HEK293T (cell line): ENCODE data around the gene CYP2F1.

ENCODE experiments used
- ARNT ChIP-seq: fragments of 450-650 bp; IDR thresholded peaks from 2 replicates; pipeline ENCODE4 v1.6.1; 2017; ENCODE audit warnings: mild to moderate bottlenecking
- BHLHE40 ChIP-seq: fragments of 450-650 bp; IDR thresholded peaks from 2 replicates; pipeline ENCODE4 v1.6.1; 2016; ENCODE audit warnings: mild to moderate bottlenecking, moderate library complexity, borderline replicate concordance
- FOXA1 ChIP-seq: fragments of 450-650 bp; IDR thresholded peaks from 2 replicates; pipeline ENCODE4 v1.6.1; 2016; ENCODE audit warnings: mild to moderate bottlenecking
- NFRKB ChIP-seq: fragments of 450-650 bp; IDR thresholded peaks from 2 replicates; pipeline ENCODE4 v1.6.1; 2016; ENCODE audit warnings: mild to moderate bottlenecking, moderate library complexity
- PKNOX1 ChIP-seq: fragments of 450-650 bp; IDR thresholded peaks from 2 replicates; pipeline ENCODE4 v1.6.1; 2016
- SP1 ChIP-seq: fragments of 450-650 bp; IDR thresholded peaks from 2 replicates; pipeline ENCODE4 v1.6.1; 2017
- SUZ12 ChIP-seq: fragments of 450-650 bp; IDR thresholded peaks from 2 replicates; pipeline ENCODE4 v1.6.1; 2016; ENCODE audit warnings: mild to moderate bottlenecking

- TF ChIP-seq PKNOX1 (no peak), SUZ12 (no peak), ARNT (no peak), BHLHE40 (no peak), NFRKB (no peak), FOXA1 (no peak), SP1 (no peak)
These were observed 52.9 kb downstream of the CYP2F1 start for GRCh38 chr19:41166944-41167804.
